SK-MEL-5 (cell line): ENCODE measurements around the gene LZTS3. TPM values are rescaled to one million over a fixed set of nuclear protein-coding genes. Genes with fewer than 3 reads are reported as not detected.
A peak's percentile ranks its signal among the peaks of the same experiment; 100 is the strongest.
"Not testable (repeated sequence)": the region's sequence is repeated elsewhere in the genome, so short reads cannot be mapped to it uniquely, and the experiment has no call there.

ENCODE experiments used
- DNase-seq: peaks from one replicate; pipeline ENCODE4 v3.0.0-alpha.2; 2016; ENCODE audit warnings: low read depth, low spot score
- in situ Hi-C: cut with HindIII; loops from 2 replicates; pipeline ENCODE4 v1.10.0; 2016; ENCODE audit warnings: low sequenced_read_pairs, high pct_unique_total_duplicates, low pct_unique_long_range_greater_than_20kb
- total RNA-seq: library from RNA; depleted of rRNA; stranded (reverse); fragments of >200 nt; shearing (Covaris generic); gene quantifications from 2 replicates; pipeline ENCODE4 v1.2.3, GENCODE V29; 2014

LZTS3 gene
- total RNA-seq, 1 experiment from 2014 or later, result 5.2 TPM

- in situ Hi-C loops, result no loop called here
These were observed 21.4 kb upstream of the LZTS3 start for GRCh38 chr20:3194617-3195280.

DNA sequence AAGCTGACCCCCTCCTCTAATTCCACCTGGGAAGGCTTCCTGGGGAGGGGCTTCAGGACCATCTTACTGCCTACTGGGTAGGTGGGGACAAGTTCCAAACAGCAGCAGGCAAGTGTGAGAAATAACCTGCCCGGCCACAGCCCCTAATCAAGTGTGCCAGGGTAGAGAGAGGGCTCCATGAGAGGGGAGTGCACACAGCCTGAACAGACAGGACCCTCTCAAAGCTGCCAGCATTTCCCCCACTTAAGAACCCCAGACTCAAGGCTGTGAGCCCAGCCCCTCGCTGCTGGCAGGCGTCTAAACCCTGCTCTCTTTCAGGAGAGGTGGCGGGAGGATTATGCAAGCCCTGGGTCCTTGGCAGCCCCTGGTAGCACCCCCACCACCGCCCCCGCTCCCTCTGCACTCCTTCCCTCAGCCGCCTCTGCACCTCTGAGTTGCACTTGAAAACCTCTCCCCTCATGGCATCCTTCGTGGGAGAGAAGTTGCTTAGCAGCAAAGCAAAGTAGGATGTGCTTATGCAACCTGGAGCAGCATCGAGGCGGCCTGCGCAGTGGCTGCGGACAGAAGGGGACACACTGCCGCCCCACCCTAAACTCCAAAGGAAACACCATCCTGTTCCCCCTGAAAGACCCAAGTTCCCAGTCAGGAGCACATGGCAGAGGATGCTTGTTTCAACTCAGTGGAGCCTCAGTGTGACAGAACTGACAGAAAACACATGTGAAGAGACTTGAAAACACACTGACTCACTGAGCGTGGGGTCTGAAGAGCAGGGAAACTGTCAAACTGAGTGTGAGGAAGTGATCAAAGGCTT is 20.7 kb upstream of the LZTS3 start:
- DNase-seq, result no peak
- in situ Hi-C loops, result no loop called here

More at GRCh38 chr20:3194617-3195280, 21.4 kb upstream of the LZTS3 start:
- no peak for DNase-seq

GRCh38 chr20:3192226-3193015 is 19.1 kb upstream of the LZTS3 start:
- in situ Hi-C loops, result no loop called here
- no peak for DNase-seq

GRCh38 chr20:3190681-3191111 is 17.3 kb upstream of the LZTS3 start:
- no peak for DNase-seq
- in situ Hi-C loops, result no loop called here

- DNase-seq, result no peak
- in situ Hi-C loops, result no loop called here
These were observed 16.3 kb upstream of the LZTS3 start for GRCh38 chr20:3189561-3190131.

DNA sequence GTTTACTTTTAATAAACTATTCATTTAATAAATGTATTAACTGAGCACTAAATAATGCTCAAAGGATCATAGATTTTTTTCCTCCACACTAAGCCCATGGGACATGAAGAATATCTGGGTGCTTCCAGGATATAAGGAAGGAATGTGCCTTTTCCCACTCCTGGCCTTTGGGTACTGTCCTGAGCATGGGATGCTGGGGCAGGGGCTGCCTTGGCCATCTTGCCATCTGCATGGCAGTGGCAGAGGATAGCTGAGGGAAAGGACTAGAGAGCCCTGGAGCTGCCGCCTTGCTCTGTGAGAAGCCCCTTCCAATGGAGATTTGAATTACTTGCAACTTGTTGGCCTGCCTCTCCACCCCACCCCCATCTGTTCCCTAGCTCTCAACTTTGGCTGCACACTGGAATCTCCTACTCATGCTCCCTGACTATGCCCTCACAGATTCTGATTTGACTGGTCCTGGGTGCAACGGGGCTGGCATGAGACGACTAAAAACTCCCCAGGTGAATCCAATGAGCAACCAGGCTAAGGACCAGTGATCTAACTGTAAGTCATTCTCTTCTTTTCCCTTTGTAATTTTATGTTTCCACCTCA is 15.6 kb upstream of the LZTS3 start:
- DNase-seq, result no peak
- in situ Hi-C loops, result no loop called here

- in situ Hi-C loops, DNase-seq: not testable (repeated sequence)
These were observed 14.5 kb upstream of the LZTS3 start for GRCh38 chr20:3187861-3188260.

DNA sequence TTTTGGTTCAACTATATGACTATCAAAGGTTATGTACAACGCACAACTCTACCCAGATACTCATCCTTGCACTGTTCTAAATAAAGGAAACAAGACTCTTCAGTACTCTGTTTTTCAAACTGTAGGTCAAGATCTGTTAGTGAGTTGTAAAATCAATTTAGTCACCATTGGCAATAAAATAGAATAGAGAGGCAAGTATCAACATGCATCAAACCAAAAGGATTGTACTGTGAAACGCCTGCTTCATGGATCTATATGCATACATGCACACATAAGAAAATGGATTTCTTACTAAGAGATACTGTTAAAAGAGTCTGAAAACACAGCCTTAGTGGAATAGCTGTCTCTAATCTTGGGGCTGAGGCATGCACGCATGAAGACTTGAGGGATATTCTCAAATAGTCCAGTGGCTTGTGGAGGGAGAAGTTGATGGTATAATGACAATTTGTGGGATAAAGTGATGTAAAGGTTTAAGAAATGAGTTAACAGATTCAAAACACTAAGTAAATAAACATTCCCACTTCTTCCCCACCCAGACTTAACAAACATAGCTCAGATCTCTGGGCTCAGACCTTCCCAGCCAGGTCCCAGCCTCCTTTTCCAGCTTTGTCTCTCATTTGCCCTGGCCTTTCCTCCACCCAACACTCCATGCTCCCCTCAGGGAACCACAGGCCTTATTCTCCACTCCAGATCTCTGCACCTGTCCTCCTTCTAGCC is 10.7 kb upstream of the LZTS3 start:
- DNase-seq, result no peak
- in situ Hi-C loops, result no loop called here

GRCh38 chr20:3182429-3182828 is 9.1 kb upstream of the LZTS3 start:
- in situ Hi-C loops, DNase-seq: not testable (repeated sequence)

DNA sequence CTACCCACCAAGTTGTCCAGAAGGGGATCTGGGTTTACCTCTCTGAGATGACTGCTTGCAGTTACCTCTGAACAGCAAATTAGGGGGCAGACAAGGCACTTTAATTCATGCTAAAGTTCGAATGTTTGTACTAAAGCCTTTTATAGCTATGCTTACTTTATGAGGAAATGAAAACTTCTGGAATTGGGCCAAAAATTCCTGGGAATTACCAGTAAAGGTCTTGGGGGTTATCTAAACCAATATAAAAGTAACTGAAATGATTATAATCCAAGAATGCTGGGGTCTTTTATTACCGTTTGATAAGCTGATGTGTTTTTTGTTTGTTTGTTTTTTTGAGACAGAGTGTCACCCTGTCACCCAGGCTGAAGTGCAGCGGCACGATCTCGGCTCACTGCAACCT is 7.9 kb upstream of the LZTS3 start:
- in situ Hi-C loops, result no loop called here
- DNase-seq, result no peak

DNA sequence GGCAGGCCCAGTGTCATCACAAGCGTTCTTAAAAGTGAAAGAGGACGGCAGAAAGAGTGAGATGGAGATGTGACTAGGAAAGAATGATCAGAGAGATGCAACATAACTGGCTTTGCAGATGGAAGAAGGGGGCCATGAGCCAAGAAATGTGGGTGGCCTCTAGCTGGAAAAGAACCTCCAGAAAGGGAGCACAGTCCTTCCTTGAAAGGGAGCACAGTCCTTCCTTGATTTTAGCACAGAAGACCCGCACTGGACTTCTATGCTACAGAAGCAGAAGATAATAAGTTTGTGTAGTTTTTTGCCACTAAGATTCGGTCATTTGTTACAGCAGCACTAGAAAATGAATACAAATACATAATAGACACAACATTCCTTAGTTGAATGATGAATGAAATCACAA is 7.0 kb upstream of the LZTS3 start:
- DNase-seq, result no peak
- in situ Hi-C loops, result no loop called here

GRCh38 chr20:3177746-3178485 is 4.6 kb upstream of the LZTS3 start:
- no peak for DNase-seq
- in situ Hi-C loops, result no loop called here

- no peak for DNase-seq
- in situ Hi-C loops, result no loop called here
These were observed 1.9 kb upstream of the LZTS3 start for GRCh38 chr20:3175270-3175669.

GRCh38 chr20:3174442-3175261 is 1.3 kb upstream of the LZTS3 start:
- peak; percentile 67 for DNase-seq
- in situ Hi-C loops, result no loop called here

DNA sequence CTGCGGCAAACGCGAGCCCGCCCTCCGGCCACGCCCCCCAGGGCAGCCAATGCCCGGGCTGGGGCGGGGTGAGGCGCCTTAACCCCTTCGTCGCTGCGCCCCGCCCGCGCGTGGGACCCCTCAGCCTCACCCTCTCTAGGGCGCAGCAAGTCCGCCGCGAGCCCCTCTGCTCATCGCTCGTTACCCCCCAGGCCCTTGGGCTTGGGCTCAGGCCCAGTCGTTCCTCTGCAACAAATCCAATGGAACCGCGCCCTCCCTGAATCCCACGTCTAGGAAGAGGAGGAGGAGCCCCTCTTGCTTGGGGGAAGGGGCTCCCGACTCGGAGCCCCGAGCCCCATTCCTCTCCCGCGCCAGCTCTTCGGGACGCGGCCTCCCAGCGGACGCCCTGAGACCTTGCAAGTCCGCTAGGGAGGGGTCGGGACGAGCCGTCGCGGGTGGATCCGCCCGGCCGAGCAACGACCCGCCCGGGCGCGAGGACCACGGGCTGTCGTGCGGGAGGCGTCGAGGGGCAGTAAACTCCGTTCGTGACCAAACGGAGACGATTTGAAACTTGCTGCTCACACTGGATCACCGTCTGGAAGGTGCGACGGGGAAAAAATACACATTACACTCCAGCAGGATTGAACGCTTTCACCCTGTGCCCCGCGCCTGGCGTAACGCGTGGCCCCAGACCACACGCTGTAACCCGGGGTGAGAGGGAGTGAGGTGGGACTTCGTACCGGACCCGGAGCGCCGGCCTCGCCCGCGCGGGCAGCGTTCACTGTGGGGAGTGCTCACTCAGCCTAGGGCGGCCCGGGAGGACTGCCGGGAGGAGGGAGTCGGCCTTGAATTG is 477 bp upstream of the LZTS3 start:
- in situ Hi-C loops, result no loop called here
- peak; percentile 85 for DNase-seq
